ENCODE data around the gene TET1.

DNA sequence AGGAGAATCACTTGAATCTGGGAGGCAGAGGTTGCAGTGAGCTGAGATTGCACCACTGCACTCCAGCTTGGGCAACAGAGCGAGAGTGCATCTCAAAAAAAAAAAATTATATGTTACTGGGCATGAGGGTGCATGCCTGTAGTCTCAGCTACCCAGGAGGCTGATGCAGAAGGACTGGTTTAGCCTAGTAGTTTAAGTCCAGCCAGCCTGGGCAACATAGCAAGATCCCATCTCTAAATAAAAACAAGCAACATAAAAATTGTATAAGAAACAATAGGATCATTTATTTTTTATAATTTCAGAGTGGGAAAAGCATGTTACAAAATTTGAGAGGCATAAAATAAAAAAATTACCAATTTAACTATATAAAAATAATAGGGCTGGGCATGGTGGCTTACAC lies 145.4 kb downstream of the TET1 start:
- TF ChIP-seq RARB (CRISPR knock-in tag; IDR thresholded peaks at IDR 0.05): no peak
- TF ChIP-seq CSDC2 (CRISPR knock-in tag; IDR thresholded peaks at IDR 0.05): no peak
- TF ChIP-seq, protein P1, sequence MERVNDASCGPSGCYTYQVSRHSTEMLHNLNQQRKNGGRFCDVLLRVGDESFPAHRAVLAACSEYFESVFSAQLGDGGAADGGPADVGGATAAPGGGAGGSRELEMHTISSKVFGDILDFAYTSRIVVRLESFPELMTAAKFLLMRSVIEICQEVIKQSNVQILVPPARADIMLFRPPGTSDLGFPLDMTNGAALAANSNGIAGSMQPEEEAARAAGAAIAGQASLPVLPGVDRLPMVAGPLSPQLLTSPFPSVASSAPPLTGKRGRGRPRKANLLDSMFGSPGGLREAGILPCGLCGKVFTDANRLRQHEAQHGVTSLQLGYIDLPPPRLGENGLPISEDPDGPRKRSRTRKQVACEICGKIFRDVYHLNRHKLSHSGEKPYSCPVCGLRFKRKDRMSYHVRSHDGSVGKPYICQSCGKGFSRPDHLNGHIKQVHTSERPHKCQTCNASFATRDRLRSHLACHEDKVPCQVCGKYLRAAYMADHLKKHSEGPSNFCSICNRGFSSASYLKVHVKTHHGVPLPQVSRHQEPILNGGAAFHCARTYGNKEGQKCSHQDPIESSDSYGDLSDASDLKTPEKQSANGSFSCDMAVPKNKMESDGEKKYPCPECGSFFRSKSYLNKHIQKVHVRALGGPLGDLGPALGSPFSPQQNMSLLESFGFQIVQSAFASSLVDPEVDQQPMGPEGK (CRISPR knock-in tag; IDR thresholded peaks at IDR 0.05; ENCODE audit: borderline replicate concordance): no peak
- no peak for TF ChIP-seq TCF4 (CRISPR knock-in tag; IDR thresholded peaks at IDR 0.05; ENCODE audit: borderline replicate concordance)
- TF ChIP-seq ZFP3 (CRISPR knock-in tag; IDR thresholded peaks at IDR 0.05): no peak
- TF ChIP-seq PPARA (CRISPR knock-in tag; IDR thresholded peaks at IDR 0.05; ENCODE audit: borderline replicate concordance): no peak
